GM06990 (cell line): ENCODE measurements around the gene ATP7B.
"Not testable (repeated sequence)": the region's sequence is repeated elsewhere in the genome, so short reads cannot be mapped to it uniquely, and the experiment has no call there.

Source experiments
- DNase-seq: peaks from one replicate; pipeline ENCODE4 v3.0.0-alpha.2; 2011; ENCODE audit not compliant: insufficient read length; ENCODE audit errors: extremely low read depth
- H3K27me3 ChIP-seq: replicated peaks from 2 replicates; pipeline ENCODE4 v1.6.0; 2011; ENCODE audit warnings: low read length; ENCODE audit not compliant: control insufficient read depth, insufficient read depth
- H3K36me3 ChIP-seq: 2 replicates; pipeline ENCODE4 v1.5.1; 2011; ENCODE audit warnings: low read length; ENCODE audit not compliant: control insufficient read depth, insufficient read depth
- H3K4me3 ChIP-seq: replicated peaks from 2 replicates; pipeline ENCODE4 v1.5.1; 2011; ENCODE audit warnings: low read depth, mild to moderate bottlenecking, control low read depth, low read length
- CTCF ChIP-seq: IDR thresholded peaks from 2 replicates; pipeline ENCODE4 v1.5.1; 2011; ENCODE audit warnings: low read length, control low read depth, mild to moderate bottlenecking, inconsistent platforms; ENCODE audit not compliant: insufficient read depth, poor library complexity, severe bottlenecking

Gene ATP7B

GRCh38 chr13:51913421-51914136 lies 97.7 kb downstream of the ATP7B start:
- TF ChIP-seq CTCF = no peak
- Histone ChIP-seq H3K36me3 (no peaks in the 10 kb centered on the region), H3K4me3 (no peak overlapping the region), H3K27me3 (peaks cover 3% of the 10 kb centered on the region)
- DNase-seq = no peak

GRCh38 chr13:51912511-51913225 lies 98.6 kb downstream of the ATP7B start:
- DNase-seq = no peak
- Histone ChIP-seq H3K27me3 (peaks cover 3% of the 10 kb centered on the region), H3K36me3 (no peaks in the 10 kb centered on the region), H3K4me3 (no peak overlapping the region)
- TF ChIP-seq CTCF = no peak

- Histone ChIP-seq H3K27me3 (peaks cover 1% of the 10 kb centered on the region; the same call in 1 of the 2 replicates), H3K4me3 (no peak overlapping the region), H3K36me3 (no peaks in the 10 kb centered on the region)
- no peak for TF ChIP-seq CTCF
- DNase-seq = no peak
These were observed 99.2 kb downstream of the ATP7B start for GRCh38 chr13:51912091-51912490.

GRCh38 chr13:51910508-51910907 lies 100.7 kb downstream of the ATP7B start:
- no peak for DNase-seq
- no peak for TF ChIP-seq CTCF
- Histone ChIP-seq H3K27me3 (peaks cover 1% of the 10 kb centered on the region; the same call in 1 of the 2 replicates), H3K4me3 (no peak overlapping the region), H3K36me3 (no peaks in the 10 kb centered on the region)

- not testable (repeated sequence) for DNase-seq, H3K4me3 ChIP-seq, H3K27me3 ChIP-seq
These were observed 102.0 kb downstream of the ATP7B start for GRCh38 chr13:51909265-51909664.

GRCh38 chr13:51907040-51907732 lies 104.1 kb downstream of the ATP7B start:
- Histone ChIP-seq H3K27me3 (no peaks in the 10 kb centered on the region; the same call in 1 of the 2 replicates), H3K36me3 (no peaks in the 10 kb centered on the region), H3K4me3 (no peak overlapping the region)
- no peak for DNase-seq
- no peak for TF ChIP-seq CTCF

More at GRCh38 chr13:51909265-51909664, 102.0 kb downstream of the ATP7B start:
- not testable (repeated sequence) for H3K36me3 ChIP-seq
